ENCODE data around the gene SIRT6. TPM values are rescaled to one million over a fixed set of nuclear protein-coding genes. Genes with fewer than 3 reads are reported as not detected.
"Not testable (repeated sequence)": the region's sequence is repeated elsewhere in the genome, so short reads cannot be mapped to it uniquely, and the experiment has no call there.

Gene SIRT6
- total RNA-seq, 2 donors from 2014 or later, result 21.7 to 30.9 TPM

DNA sequence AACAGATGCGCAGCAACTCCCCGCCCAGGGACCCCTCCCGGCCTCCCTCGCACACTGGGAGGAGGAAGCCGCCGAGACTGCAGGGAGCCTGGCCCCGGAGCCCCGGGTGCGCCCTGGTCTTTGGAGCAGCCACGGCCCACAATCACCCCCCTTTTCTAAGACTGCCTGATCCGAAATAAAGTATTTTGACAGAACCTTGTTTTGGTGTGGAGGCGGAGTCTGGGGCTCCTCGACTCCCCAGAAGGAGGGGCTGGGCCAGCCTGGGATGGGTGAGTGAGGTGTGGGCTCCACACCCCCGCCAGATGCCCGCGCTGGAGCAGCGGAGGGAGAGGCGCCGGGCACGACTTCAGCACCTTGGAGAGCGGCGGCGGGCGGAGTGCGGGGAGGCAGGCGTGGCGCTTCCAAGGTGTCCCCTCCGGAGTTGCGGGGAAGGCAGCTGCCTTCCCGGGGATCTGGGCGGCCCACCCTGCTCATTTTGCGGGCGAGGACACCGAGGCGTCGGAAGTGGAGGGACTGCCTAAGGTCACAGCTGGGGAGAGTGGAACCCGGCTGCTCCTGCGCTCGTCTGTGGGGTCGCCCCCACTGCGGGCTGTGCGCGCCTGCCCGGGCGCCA is 9.4 kb downstream of the SIRT6 start:
- peaks cover 10% of the 10 kb centered on the region for H3K36me3 ChIP-seq
- ATAC-seq (ENCODE audit: insufficient number of reproducible peaks, low FRiP score, low read depth), result no peak
- no peaks in the 10 kb centered on the region for H3K27me3 ChIP-seq (replicated peaks; ENCODE audit: insufficient read depth)
- H3K9me3 ChIP-seq, result no peaks in the 10 kb centered on the region
- H3K4me3 ChIP-seq, result no peak overlapping the region
- no peak for DNase-seq (ENCODE audit: low spot score)
- TF ChIP-seq, protein P1, sequence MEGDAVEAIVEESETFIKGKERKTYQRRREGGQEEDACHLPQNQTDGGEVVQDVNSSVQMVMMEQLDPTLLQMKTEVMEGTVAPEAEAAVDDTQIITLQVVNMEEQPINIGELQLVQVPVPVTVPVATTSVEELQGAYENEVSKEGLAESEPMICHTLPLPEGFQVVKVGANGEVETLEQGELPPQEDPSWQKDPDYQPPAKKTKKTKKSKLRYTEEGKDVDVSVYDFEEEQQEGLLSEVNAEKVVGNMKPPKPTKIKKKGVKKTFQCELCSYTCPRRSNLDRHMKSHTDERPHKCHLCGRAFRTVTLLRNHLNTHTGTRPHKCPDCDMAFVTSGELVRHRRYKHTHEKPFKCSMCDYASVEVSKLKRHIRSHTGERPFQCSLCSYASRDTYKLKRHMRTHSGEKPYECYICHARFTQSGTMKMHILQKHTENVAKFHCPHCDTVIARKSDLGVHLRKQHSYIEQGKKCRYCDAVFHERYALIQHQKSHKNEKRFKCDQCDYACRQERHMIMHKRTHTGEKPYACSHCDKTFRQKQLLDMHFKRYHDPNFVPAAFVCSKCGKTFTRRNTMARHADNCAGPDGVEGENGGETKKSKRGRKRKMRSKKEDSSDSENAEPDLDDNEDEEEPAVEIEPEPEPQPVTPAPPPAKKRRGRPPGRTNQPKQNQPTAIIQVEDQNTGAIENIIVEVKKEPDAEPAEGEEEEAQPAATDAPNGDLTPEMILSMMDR (IDR thresholded peaks at IDR 0.05), result no peak
- no peaks in the 10 kb centered on the region for H3K4me1 ChIP-seq (ENCODE audit: control insufficient read depth in 1 of 2, low read depth in 2 of 2)
- H3K27ac ChIP-seq, result no peak overlapping the region

DNA sequence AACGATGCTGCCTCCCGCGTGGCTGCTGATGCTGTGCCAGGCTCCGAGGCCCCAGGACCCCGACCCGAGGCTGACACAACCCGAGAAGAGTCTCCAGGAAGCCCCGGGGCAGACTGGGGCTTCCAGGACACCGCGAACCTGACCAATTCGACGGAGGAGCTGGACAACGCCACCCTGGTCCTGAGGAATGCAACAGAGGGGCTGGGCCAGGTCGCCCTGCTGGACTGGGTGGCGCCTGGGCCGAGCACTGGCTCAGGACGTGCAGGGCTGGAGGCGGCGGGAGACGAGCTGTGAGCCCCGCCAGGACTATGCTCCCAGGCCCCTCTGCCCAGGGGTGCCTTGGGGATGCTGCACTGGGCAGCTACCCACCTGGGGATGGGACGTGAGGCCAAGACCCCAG is 10.7 kb downstream of the SIRT6 start:
- no peak for ATAC-seq (ENCODE audit: insufficient number of reproducible peaks, low FRiP score, low read depth)
- Histone ChIP-seq H3K4me3 (no peak overlapping the region), H3K9me3 (no peaks in the 10 kb centered on the region), H3K36me3 (peaks cover 10% of the 10 kb centered on the region), H3K27ac (no peak overlapping the region), H3K4me1 (ENCODE audit: control insufficient read depth in 1 of 2, low read depth in 2 of 2) (no peaks in the 10 kb centered on the region), H3K27me3 (replicated peaks; ENCODE audit: insufficient read depth) (no peaks in the 10 kb centered on the region)
- TF ChIP-seq, protein P1 (IDR thresholded peaks at IDR 0.05), result no peak
- no peak for DNase-seq (ENCODE audit: low spot score)

DNA sequence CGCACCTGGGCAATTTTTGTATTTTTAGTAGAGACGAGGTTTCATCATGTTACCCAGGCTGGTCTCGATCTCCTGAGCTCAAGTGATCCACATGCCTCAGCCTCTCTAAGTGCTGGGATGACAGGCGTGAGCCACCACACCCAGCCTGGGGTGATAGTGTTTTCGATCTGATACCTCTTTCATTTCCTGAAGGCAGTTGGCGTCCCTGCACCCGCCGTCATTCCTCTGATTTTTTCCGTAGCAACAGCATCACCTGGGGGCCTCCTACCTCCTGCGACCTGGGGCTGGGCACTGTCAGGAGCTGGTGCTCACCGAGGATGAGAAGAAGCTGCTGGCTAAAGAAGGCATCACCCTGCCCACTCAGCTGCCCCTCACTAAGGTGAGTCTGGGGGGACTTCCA is 18.1 kb downstream of the SIRT6 start:
- Histone ChIP-seq H3K4me3 (no peak overlapping the region), H3K9me3 (no peaks in the 10 kb centered on the region), H3K27ac (no peak overlapping the region), H3K27me3 (replicated peaks; ENCODE audit: insufficient read depth) (no peaks in the 10 kb centered on the region), H3K36me3 (no peaks in the 10 kb centered on the region), H3K4me1 (ENCODE audit: control insufficient read depth in 1 of 2, low read depth in 2 of 2) (no peaks in the 10 kb centered on the region)
- TF ChIP-seq, protein P1 (IDR thresholded peaks at IDR 0.05), result no peak
- no peak for DNase-seq (ENCODE audit: low spot score)
- ATAC-seq (ENCODE audit: insufficient number of reproducible peaks, low FRiP score, low read depth), result no peak

DNA sequence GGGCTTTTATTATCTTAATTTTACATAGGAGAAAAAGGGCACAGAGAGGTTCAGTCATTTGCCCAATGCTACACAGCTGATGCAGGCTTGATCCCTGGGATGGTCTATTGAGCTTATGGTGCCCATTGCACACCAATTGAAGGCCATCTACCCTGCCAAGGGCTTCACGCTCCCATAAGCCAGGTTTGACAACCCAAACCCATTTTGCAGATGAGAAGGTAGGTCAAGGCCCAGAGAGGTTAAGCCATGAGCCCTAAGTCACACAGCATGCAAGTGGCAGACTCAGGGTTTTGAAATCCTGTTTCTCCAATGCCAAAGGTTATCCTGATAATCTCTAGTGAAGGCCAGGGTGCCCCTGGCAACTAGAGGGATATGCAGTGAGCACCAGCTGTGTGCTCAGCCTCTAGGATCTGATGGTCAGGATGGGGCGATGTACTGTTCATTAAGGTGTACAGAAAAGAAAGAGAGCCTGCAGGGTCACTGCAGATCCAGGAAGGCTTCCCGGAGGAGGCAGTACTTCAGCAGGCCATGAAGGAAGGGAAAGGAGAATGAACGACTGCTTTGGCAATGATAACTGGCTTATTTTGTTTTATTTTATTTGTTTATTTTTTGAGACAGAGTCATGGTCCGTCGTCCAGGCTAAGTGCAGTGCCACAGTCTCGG is 20.8 kb downstream of the SIRT6 start:
- H3K27me3 ChIP-seq (replicated peaks; ENCODE audit: insufficient read depth), result no peaks in the 10 kb centered on the region
- H3K27ac ChIP-seq, result no peak overlapping the region
- H3K9me3 ChIP-seq, result no peaks in the 10 kb centered on the region
- no peak for ATAC-seq (ENCODE audit: insufficient number of reproducible peaks, low FRiP score, low read depth)
- H3K36me3 ChIP-seq, result no peaks in the 10 kb centered on the region
- no peak for DNase-seq (ENCODE audit: low spot score)
- TF ChIP-seq, protein P1 (IDR thresholded peaks at IDR 0.05), result no peak
- no peak overlapping the region for H3K4me3 ChIP-seq
- H3K4me1 ChIP-seq (ENCODE audit: control insufficient read depth in 1 of 2, low read depth in 2 of 2), result no peaks in the 10 kb centered on the region

DNA sequence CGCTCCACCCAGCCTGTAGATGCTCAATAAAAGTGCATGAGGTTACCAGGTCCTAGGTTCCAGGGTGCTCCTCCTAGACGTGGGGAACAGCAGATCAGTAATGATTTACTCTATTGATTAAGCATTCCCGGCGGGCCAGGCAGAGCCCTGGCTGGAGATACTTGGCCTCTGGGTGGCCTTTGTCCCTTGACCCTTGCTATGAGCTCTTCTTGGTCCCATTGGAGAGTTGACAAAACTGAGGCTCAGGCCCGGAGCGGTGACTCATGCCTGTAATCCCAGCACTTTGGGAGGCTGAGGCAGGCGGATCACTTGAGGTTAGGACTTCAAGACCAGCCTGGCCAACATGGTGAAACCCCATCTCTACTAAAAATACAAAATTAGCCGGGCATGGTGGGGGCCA is 24.4 kb downstream of the SIRT6 start:
- not testable (repeated sequence) for H3K36me3 ChIP-seq; H3K9me3 ChIP-seq; H3K27ac ChIP-seq; H3K4me1 ChIP-seq (ENCODE audit: control insufficient read depth in 1 of 2, low read depth in 2 of 2); H3K27me3 ChIP-seq (replicated peaks; ENCODE audit: insufficient read depth); ATAC-seq (ENCODE audit: insufficient number of reproducible peaks, low FRiP score, low read depth); H3K4me3 ChIP-seq; DNase-seq (ENCODE audit: low spot score)

Data from thoracic aorta (tissue), 2 donors.